Measurements from ENCODE around the gene TSEN54.

DNA sequence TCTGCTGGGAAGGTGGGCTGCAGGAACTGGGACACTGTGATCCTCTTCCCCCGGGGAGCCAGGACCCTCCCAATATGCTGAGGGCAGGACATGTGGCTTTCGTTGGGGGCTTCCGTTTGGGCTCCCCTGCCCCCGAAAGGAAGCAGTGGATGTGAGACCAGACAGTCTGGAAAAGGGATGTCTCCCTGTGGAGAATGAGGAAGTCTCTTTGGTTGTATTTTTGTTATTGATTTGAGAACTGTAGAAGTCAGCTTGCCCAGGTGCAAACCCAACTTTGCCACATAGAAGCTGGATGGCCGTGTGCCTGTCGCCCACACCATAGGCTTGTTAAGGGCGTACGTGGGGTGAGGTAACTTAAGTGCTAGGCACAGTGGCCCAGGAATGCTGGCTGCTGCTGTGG lies 27.9 kb downstream of the TSEN54 start:
- TF ChIP-seq, protein P1, sequence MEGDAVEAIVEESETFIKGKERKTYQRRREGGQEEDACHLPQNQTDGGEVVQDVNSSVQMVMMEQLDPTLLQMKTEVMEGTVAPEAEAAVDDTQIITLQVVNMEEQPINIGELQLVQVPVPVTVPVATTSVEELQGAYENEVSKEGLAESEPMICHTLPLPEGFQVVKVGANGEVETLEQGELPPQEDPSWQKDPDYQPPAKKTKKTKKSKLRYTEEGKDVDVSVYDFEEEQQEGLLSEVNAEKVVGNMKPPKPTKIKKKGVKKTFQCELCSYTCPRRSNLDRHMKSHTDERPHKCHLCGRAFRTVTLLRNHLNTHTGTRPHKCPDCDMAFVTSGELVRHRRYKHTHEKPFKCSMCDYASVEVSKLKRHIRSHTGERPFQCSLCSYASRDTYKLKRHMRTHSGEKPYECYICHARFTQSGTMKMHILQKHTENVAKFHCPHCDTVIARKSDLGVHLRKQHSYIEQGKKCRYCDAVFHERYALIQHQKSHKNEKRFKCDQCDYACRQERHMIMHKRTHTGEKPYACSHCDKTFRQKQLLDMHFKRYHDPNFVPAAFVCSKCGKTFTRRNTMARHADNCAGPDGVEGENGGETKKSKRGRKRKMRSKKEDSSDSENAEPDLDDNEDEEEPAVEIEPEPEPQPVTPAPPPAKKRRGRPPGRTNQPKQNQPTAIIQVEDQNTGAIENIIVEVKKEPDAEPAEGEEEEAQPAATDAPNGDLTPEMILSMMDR (IDR thresholded peaks at IDR 0.05): no peak
- TF ChIP-seq POLR2A (IDR thresholded peaks at IDR 0.05): no peak
